Stimulated activated CD4-positive, alpha-beta T cell treated with anti-CD3 and anti-CD28 coated beads, Interleukin-4, amount 100 ng/mL, for 48 hours (primary cell): ENCODE data around the gene LRRN2.
"Not testable (repeated sequence)": the region's sequence is repeated elsewhere in the genome, so short reads cannot be mapped to it uniquely, and the experiment has no call there.

ENCODE experiments used
- DNase-seq, 2 donors: peaks; one replicate each; pipeline ENCODE4 v3.0.0-alpha.2; 2020; ENCODE audit warnings: low read depth in 2 of 2

Gene LRRN2

GRCh38 chr1:204692325-204692840 lies 6.8 kb upstream of the LRRN2 start:
- no peak for DNase-seq

DNA sequence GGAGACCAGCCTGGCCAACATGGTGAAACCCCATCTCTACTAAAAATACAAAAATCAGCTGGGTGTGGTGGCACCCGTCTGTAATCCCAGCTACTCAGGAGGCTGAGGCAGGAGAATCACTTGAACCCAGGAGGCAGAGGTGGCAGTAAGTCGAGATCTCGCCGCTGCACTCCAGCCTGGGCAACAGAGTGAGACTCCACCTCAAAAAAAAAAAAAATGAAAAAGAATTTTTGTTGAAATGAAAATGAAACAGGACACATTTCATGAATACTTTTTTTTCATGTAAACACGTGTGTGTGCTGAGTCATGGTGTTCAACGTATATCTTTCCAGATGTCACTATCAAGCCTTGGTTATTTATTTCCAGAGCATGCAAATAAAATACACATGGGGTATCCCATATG lies 5.8 kb upstream of the LRRN2 start:
- DNase-seq: not testable (repeated sequence)

DNA sequence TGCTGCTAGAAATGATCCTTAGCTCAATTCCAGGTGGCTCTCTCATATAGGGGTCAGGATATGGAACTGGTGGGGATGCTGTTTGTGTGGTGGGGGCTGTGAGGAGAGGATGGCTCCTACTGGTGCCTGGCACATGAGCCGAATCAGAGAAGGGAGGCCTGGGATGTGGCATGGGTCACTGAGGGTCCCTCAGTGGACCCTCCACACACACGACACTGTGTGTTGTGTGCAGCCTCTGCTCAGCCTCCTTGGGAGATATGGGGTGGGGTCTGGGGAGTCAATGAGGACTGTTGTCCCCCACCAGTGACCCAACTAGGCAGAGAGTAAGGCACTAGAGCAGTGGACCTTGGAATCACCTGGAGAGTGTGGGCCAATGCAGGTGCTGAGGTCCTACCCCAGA lies 3.2 kb upstream of the LRRN2 start:
- no peak for DNase-seq

DNA sequence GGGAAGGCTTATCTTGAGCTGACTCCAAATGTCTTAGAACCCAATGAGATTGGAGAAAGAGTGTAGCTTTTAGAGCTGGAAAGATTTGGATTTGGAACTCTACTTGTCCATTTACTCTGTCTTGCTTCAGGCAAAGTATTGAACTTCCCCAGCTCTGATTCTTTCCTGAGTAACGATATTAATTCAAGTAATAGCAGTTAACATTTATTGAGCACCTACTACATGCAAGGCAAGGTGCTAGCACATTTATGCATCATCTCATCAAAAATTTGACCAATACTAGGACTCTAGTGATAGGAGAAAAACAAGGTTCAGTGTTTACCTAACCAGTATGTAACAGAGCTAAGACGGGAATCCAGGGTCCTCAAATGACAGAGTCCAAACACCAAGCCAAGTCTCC lies 2.5 kb upstream of the LRRN2 start:
- no peak for DNase-seq

GRCh38 chr1:204684571-204685235 lies 835 bp downstream of the LRRN2 start:
- DNase-seq: no peak

DNA sequence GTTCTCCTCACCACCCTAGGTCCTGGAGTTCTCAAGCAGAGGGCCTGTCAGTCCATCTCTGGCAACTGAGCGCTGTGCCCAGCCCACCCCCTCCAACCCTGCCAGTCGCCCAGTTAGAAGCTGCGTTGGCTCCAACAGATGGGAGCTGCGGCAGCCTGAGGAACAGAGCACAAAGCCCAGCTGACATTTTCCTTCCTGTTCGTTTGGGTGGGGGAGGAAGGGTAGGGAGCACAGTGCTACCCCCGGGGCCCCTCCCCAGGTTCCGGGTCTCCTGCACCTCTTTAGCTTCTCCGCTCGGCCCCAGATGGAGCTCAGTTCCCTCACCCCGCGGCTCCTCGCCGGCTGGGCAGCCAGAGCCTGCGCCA lies 1.4 kb downstream of the LRRN2 start:
- DNase-seq: no peak

DNA sequence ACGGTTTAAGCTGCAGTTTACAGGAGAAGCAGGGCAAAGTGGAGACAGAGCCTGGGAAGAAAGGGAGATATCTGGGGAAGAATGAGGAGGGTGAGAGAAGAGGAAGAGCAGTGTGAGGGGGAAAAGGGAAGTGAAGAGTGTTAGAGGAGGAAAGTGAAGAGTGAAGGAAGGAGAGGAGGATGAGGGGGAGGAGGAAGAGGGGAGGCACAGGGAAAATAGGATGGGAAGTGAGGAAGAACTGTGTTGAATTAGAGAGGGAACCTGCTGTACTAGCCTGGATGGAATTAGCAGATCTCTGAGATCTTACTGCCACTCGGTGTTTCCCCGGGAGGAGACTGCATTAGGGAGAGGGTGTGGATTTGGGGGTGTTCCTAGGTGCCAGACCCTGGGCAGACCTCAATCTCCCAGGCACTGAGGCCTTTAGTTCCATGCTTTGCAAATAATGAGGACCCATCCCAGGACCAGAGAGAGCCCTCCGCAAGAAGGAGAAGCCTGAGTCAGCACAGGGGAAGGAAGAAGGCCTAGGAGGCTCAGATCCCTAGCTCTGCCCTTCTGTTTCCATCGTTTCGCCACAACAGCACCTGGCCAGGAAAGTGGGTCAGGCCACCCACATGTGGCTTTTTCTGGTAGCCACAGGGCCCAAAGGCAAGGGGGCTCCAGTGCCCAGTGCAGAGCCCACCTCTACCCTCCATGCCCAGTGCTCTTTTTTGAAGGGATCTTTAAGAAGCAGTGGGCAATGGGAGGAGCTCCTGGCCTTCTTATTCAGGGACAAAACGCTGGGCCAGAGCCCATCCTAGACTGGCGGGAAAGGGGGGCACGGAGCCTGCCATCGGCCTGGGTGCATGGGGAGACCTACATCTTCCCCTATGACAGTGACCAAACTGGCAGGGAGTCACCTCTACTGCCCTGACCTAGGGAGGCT lies 2.0 kb downstream of the LRRN2 start:
- no peak for DNase-seq

DNA sequence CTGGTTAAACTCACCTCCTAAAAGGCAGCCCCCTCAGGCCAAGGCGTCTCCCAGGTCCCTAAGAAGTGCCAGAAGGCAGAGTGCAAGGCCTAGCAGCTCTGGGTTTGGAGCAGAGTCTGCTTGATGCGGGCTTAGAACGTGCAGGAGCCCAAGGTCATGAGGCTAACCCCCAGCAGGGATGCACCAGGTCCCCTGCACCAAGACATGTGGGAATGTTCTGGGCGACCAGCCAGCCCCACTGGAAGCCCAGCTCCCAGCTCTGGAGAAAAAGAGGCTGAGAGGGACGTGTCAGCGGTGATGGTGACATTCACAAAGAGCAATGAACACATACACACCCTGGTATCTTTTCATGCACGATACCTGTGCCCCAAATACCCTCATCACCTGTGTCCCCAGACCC lies 5.1 kb downstream of the LRRN2 start:
- no peak for DNase-seq

GRCh38 chr1:204680051-204680450 lies 5.5 kb downstream of the LRRN2 start:
- DNase-seq: no peak

GRCh38 chr1:204678721-204679475 lies 6.6 kb downstream of the LRRN2 start:
- no peak for DNase-seq

- DNase-seq: no peak
Measured at GRCh38 chr1:204677864-204678263, 7.7 kb downstream of the LRRN2 start.

DNA sequence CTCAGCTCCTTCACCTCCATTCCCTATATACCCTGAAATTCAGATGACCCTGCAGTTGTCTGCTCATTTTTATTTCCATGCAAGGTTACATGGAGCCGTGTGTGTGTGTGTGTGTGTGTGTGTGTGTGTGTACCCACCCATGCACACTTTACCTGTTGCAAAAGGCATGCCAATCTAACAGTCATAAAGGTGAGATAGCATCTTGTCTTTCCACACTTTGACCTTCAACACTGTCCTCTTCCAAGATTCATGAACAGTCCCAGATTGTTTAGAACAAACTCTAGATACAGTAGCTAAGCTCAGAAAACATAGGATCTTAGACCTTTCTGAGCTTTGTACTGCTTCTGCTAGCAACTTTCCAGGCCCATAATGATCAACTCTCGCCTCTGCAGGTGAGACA lies 9.5 kb downstream of the LRRN2 start:
- no peak for DNase-seq

- no peak for DNase-seq
Measured at GRCh38 chr1:204673909-204674649, 11.5 kb downstream of the LRRN2 start.

- DNase-seq: no peak
Measured at GRCh38 chr1:204673209-204673608, 12.3 kb downstream of the LRRN2 start.

DNA sequence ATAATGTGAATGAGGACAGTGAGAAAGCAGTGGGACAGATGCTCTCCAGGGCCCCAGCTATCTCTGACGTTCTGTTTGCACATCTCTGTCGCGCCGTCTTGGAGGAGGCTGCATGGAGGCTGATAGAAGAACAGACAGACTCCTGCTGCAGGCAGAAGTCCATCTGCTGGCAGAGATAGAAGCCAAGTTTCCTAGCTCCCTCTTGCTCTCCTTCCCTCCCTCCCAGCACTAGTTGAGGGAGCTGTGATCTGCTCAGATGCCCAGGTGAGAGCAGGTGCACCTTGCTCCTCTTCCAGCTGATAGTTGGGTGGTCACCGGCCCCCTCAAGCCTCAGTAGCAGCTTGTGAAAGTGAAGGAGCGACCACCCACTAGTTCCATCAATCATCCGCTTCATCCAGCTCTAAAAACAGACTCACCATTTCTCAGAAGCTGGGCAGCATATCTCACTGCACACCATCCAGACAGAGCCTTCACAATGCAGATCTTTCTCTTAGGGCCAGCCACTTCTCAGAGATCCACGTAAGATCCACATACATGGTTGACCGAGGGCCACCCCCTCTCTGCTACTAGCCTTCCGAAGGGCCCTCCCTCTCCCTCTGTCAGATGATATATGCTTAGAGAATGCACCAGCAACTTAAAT lies 12.9 kb downstream of the LRRN2 start:
- DNase-seq: no peak

- no peak for DNase-seq
Measured at GRCh38 chr1:204672069-204672468, 13.5 kb downstream of the LRRN2 start.

GRCh38 chr1:204670152-204670927 lies 15.2 kb downstream of the LRRN2 start:
- no peak for DNase-seq

GRCh38 chr1:204669579-204669978 lies 16.0 kb downstream of the LRRN2 start:
- no peak for DNase-seq

DNA sequence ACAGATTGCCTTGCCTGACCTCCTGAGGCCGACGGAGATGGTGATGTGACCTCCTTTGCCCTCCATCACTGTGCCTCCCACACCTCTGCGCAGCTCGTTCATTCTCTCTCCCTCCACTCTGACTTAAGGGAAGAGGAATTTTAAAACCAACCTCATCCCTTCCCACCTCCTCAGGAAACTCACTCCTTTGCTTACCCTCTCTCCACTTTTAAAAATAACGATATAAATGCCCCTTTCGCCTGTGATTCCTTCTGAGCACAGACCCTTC lies 21.2 kb downstream of the LRRN2 start:
- no peak for DNase-seq

GRCh38 chr1:204663644-204664383 lies 21.7 kb downstream of the LRRN2 start:
- no peak for DNase-seq
